ENCODE data around the gene DCBLD2.

GRCh38 chr3:98765721-98766120 is 135.8 kb downstream of the DCBLD2 start:
- no peak for TF ChIP-seq EZH2 (IDR thresholded peaks at IDR 0.05; ENCODE audit: insufficient read depth, poor library complexity, severe bottlenecking)
- no peak for TF ChIP-seq EZH2phosphoT487 (IDR thresholded peaks at IDR 0.05; ENCODE audit: insufficient read depth, low read depth)

Data from GM23248 (cell line).